CD4-positive, alpha-beta T cell (primary cell): ENCODE measurements around the gene ELMO1. TPM values are rescaled to one million over a fixed set of nuclear protein-coding genes. Genes with fewer than 3 reads are reported as not detected.

Experiments
- ATAC-seq: fragments of 200-7000 bp; cut with Tn5 transposase; one replicate; pipeline ENCODE4 v1.10.0; 2022; ENCODE audit warnings: mild to moderate bottlenecking; ENCODE audit not compliant: poor library complexity
- CTCF ChIA-PET: fragments of 350-600 bp; sonication (Branson Sonifier 250); formaldehyde crosslinking; loops from one replicate; lab custom pipeline; 2021; ENCODE audit warnings: antibody characterized with exemption, inconsistent platforms; lab: Charles Lee
- POLR2A ChIA-PET: fragments of 350-600 bp; sonication (Branson Sonifier 250); formaldehyde crosslinking; loops from one replicate; lab custom pipeline; 2021; ENCODE audit warnings: antibody characterized with exemption, inconsistent platforms; lab: Charles Lee
- DNase-seq, 14 experiments: peaks; one replicate each; pipeline ENCODE4 v3.0.0-alpha.2; 2013 to 2020; ENCODE audit warnings: mixed read lengths in 2 of 14
- H3K27ac ChIP-seq, 2 donors: one replicate each; pipeline versions ENCODE4 v1.5.1 to v1.7.0; 2013; ENCODE audit warnings: low read length in 2 of 2, low read depth in 1 of 2, mild to moderate bottlenecking in 1 of 2
- H3K27me3 ChIP-seq, 2 experiments: 1 replicate in 1 of 2; 2 replicates in 1 of 2; pipeline versions ENCODE4 v1.6.1 to v1.7.0; 2013; ENCODE audit warnings: low read length in 2 of 2, control low read depth in 1 of 2, mild to moderate bottlenecking in 1 of 2, moderate library complexity in 1 of 2; ENCODE audit not compliant: insufficient read depth in 2 of 2, control insufficient read depth in 1 of 2
- H3K36me3 ChIP-seq: one replicate; pipeline ENCODE4 v1.6.1; 2013; ENCODE audit warnings: low read length, control low read depth; ENCODE audit not compliant: insufficient read depth
- H3K4me1 ChIP-seq: one replicate; pipeline ENCODE4 v1.6.1; 2013; ENCODE audit warnings: low read length, control low read depth; ENCODE audit not compliant: insufficient read depth
- H3K4me3 ChIP-seq: one replicate; pipeline ENCODE4 v1.5.1; 2013; ENCODE audit warnings: mild to moderate bottlenecking, low read length, moderate library complexity
- H3K9me3 ChIP-seq, 2 experiments: 1 replicate in 1 of 2; 2 replicates in 1 of 2; pipeline versions ENCODE4 v1.6.1 to v1.7.0; 2013; ENCODE audit warnings: low read length in 2 of 2, mild to moderate bottlenecking in 2 of 2, control low read depth in 1 of 2, moderate library complexity in 1 of 2; ENCODE audit not compliant: control insufficient read depth in 1 of 2, insufficient read depth in 1 of 2
- H3K27ac Mint-ChIP-seq: one replicate; pipeline ENCODE4 v1.8.0; 2020; ENCODE audit warnings: mixed read lengths
- H3K27me3 Mint-ChIP-seq: one replicate; pipeline ENCODE4 v1.8.0; 2021; ENCODE audit warnings: mixed read lengths
- H3K36me3 Mint-ChIP-seq: one replicate; pipeline ENCODE4 v1.8.0; 2021; ENCODE audit warnings: low read depth, mixed read lengths
- H3K4me1 Mint-ChIP-seq: one replicate; pipeline ENCODE4 v1.8.0; 2021; ENCODE audit warnings: low read depth, mixed read lengths
- H3K4me3 Mint-ChIP-seq: one replicate; pipeline ENCODE4 v1.8.0; 2020; ENCODE audit warnings: mild to moderate bottlenecking, mixed read lengths
- H3K9me3 Mint-ChIP-seq: one replicate; pipeline ENCODE4 v1.8.0; 2020; ENCODE audit warnings: mixed read lengths
- intact Hi-C, 2 experiments: fragments of 100-400 bp; cut with DNase I in 1 of 2; cut with micrococcal nuclease in 1 of 2; formaldehyde crosslinking; loops; one replicate each; pipeline versions ENCODE4 v1.15.1 to v1.9.0; 2023 to 2025; cut with DNase I, micrococcal nuclease
- total RNA-seq, 174 experiments: library from RNA in 2 of 174; stranded (reverse) in 2 of 174; gene quantifications; one replicate each; pipeline ENCODE4 v1.2.3 and lab custom pipeline; 2021 to 2026
- TF ChIP-seq, protein P1 (sequence below): fragments of 200-600 bp; IDR thresholded peaks from one replicate; pipeline ENCODE4 v1.8.0; 2022; ENCODE audit warnings: antibody characterized with exemption, mild to moderate bottlenecking

ELMO1 gene
- total RNA-seq, 2 experiments from 2014 or later: 117 to 120 TPM

DNA sequence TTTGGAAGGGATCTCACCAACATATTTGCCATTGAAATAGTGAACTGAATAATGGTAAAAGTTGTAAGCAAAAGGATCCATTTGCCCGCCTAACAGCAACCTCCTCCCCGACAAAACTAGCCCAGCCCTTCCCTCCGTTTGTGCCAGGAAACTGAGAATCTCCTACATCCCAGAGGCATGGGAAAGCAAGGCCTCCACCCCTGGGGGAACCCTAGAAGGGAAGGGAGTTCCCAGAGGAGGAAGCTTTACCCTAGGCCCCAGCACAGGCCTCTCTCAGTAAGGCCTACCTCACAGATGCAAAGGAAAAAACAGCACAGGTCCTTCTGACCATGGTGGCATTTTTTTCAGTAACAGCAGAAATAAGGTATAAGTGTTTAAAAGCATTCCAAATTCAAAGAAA, 229.7 kb downstream of the ELMO1 start:
- Mint-ChIP-seq H3K4me1 (peaks cover 5% of the 10 kb centered on the region), H3K27ac (peak overlapping the region; percentile 61), H3K9me3 (no peaks in the 10 kb centered on the region), H3K4me3 (no peak overlapping the region), H3K36me3 (peaks cover 88% of the 10 kb centered on the region), H3K27me3 (no peaks in the 10 kb centered on the region)
- POLR2A ChIA-PET: no interaction called here
- Histone ChIP-seq H3K27ac (no peak overlapping the region), H3K27me3 (no peaks in the 10 kb centered on the region), H3K36me3 (peaks cover 69% of the 10 kb centered on the region), H3K9me3 (no peaks in the 10 kb centered on the region), H3K4me3 (no peak overlapping the region), H3K4me1 (no peaks in the 10 kb centered on the region)
- intact Hi-C loops: no loop called here
- ATAC-seq (no peak), DNase-seq (no peak)
- TF ChIP-seq, protein P1, sequence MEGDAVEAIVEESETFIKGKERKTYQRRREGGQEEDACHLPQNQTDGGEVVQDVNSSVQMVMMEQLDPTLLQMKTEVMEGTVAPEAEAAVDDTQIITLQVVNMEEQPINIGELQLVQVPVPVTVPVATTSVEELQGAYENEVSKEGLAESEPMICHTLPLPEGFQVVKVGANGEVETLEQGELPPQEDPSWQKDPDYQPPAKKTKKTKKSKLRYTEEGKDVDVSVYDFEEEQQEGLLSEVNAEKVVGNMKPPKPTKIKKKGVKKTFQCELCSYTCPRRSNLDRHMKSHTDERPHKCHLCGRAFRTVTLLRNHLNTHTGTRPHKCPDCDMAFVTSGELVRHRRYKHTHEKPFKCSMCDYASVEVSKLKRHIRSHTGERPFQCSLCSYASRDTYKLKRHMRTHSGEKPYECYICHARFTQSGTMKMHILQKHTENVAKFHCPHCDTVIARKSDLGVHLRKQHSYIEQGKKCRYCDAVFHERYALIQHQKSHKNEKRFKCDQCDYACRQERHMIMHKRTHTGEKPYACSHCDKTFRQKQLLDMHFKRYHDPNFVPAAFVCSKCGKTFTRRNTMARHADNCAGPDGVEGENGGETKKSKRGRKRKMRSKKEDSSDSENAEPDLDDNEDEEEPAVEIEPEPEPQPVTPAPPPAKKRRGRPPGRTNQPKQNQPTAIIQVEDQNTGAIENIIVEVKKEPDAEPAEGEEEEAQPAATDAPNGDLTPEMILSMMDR: no peak
- CTCF ChIA-PET: no interaction called here

DNA sequence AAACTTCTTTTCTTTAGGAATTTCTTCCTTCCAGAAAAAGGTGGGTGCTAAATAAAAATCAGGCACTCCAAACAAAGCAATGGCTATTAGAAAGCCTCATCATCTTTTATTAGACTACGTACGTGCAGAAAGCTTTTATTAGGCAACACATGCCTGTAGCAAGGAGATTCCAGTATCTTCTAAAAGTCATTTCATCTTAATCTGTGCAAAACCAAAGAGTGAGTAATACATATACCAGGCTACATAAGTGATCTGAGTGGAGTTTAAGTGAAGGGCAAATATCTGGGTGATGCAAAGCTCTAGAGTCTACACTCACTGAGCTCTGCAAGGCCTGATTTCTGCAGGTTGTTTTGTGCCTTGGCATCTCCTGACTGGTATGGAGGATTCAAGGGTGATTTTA, 231.7 kb downstream of the ELMO1 start:
- POLR2A ChIA-PET: no interaction called here
- H3K36me3 Mint-ChIP-seq: peaks cover 91% of the 10 kb centered on the region
- intact Hi-C loops: no loop called here

DNA sequence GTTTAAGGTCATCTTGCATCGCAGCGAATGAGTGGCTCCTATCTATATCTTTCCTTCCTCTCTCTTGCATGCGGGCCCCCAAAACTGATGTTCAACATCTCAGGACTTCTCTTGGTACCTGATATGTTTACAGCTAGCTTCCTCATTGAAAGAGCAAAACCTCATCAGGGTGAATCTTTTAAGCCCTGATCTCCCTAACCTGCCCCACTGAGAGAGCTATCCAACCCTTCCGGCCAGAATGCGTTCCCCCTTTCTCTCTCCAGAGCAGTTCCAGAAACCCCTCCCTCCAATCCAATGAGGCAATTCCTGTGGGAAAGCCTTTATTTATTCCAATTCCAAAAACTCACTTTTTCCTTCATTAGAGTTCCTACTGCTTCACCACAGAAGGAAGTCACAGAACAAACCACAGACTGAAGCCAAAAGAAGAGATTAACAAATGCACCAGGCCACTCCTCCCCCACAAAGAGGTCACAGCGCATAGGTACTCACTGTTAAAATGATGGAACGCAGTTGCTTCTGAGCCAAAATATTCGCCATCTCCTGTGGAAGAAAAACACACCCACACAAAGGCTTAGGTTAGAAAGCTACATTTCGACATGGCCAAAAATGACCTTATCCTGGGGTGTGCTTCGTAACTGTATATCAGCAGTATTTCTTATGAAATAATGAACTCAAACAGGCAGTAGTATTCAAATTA, 232.4 kb downstream of the ELMO1 start:
- ATAC-seq (no peak), DNase-seq (no peak)
- Mint-ChIP-seq H3K9me3 (no peaks in the 10 kb centered on the region), H3K27me3 (no peaks in the 10 kb centered on the region), H3K27ac (peak overlapping the region; percentile 48), H3K4me3 (no peak overlapping the region), H3K36me3 (peaks cover 91% of the 10 kb centered on the region), H3K4me1 (peaks cover 5% of the 10 kb centered on the region)
- TF ChIP-seq, protein P1: no peak
- Histone ChIP-seq H3K4me1 (no peaks in the 10 kb centered on the region), H3K27me3 (no peaks in the 10 kb centered on the region), H3K4me3 (no peak overlapping the region), H3K9me3 (no peaks in the 10 kb centered on the region), H3K36me3 (peaks cover 65% of the 10 kb centered on the region), H3K27ac (no peak overlapping the region)
- ChIA-PET POLR2A (interaction anchor here (0.8 kb wide), 1 partner anchor 8 kb away, joined by 4 read pairs; no protein-coding TSS in a partner anchor), CTCF (interaction anchor here (1.7 kb wide), 1 partner anchor 35 kb away, joined by 6 read pairs; no protein-coding TSS in a partner anchor)
- intact Hi-C loops: no loop called here

More for the DNA sequence above, 231.7 kb downstream of the ELMO1 start:
- DNase-seq (no peak), ATAC-seq (no peak)
- Mint-ChIP-seq H3K27me3 (no peaks in the 10 kb centered on the region), H3K9me3 (no peaks in the 10 kb centered on the region), H3K27ac (peak overlapping the region; percentile 29), H3K4me1 (peaks cover 5% of the 10 kb centered on the region), H3K4me3 (no peak overlapping the region)
- CTCF ChIA-PET: interaction anchor here (1.7 kb wide), 1 partner anchor 35 kb away, joined by 6 read pairs; no protein-coding TSS in a partner anchor
- Histone ChIP-seq H3K9me3 (no peaks in the 10 kb centered on the region), H3K27me3 (no peaks in the 10 kb centered on the region), H3K27ac (no peak overlapping the region), H3K4me1 (no peaks in the 10 kb centered on the region), H3K36me3 (peaks cover 63% of the 10 kb centered on the region), H3K4me3 (no peak overlapping the region)
- TF ChIP-seq, protein P1: no peak
